Thyroid gland (tissue), 4 donors: ENCODE results near the gene ABCC3.

Experiments used
- CTCF ChIP-seq, 6 experiments: fragments of 200-600 bp in 3 of 6; fragments of 450-650 bp in 3 of 6; sonication (generic) in 3 of 6; IDR thresholded peaks; one replicate each; pipeline ENCODE4 v1.5.1; 2016 to 2019; ENCODE audit warnings: antibody characterized with exemption in 6 of 6, mild to moderate bottlenecking in 2 of 6, inconsistent platforms in 1 of 6, moderate library complexity in 1 of 6
- POLR2A ChIP-seq, 2 donors: fragments of 450-650 bp; IDR thresholded peaks; one replicate each; pipeline ENCODE4 v1.6.1; 2017; ENCODE audit warnings: antibody characterized with exemption in 2 of 2, mild to moderate bottlenecking in 2 of 2, moderate library complexity in 1 of 2

GRCh38 chr17:50649042-50649908 lies 14.6 kb downstream of the ABCC3 start:
- TF ChIP-seq CTCF (IDR thresholded peaks at IDR 0.05) = no peak
- no peak for TF ChIP-seq POLR2A (IDR thresholded peaks at IDR 0.05)
